HepG2 (cell line): Measurements from ENCODE around the gene PLS1. TPM values are rescaled to one million over a fixed set of nuclear protein-coding genes. Genes with fewer than 3 reads are reported as not detected.
A peak's percentile ranks its signal among the peaks of the same experiment; 100 is the strongest.
"Not testable (repeated sequence)": the region's sequence is repeated elsewhere in the genome, so short reads cannot be mapped to it uniquely, and the experiment has no call there.

ENCODE experiments used
- ATAC-seq: fragments of 200-7000 bp; cut with Tn5 transposase; 3 replicates; pipeline ENCODE4 v1.9.1; 2020; ENCODE audit warnings: mild to moderate bottlenecking, moderate library complexity
- BruUV-seq: library from RNA; stranded (reverse); fragments of 400-500 nt; replicated peaks from 2 replicates; lab custom pipeline; 2021; lab: Mats Ljungman, UMichigan
- CTCF ChIA-PET: fragments of 300-600 bp; formaldehyde crosslinking; extraction: SDS; loops from one replicate; lab custom pipeline; 2021; ENCODE audit warnings: low total read pairs, inconsistent platforms, low intra/inter-chr PET ratio; lab: Yijun Ruan, JAX
- POLR2A ChIA-PET: fragments of 350-600 bp; sonication (Branson Sonifier 250); formaldehyde crosslinking; loops from one replicate; lab custom pipeline; 2020; ENCODE audit warnings: antibody characterized with exemption, inconsistent platforms; lab: Yijun Ruan, JAX
- DNase-seq: peaks from one replicate; pipeline ENCODE4 v3.0.0-alpha.2; 2015; ENCODE audit warnings: low spot score
- FAIRE-seq: peaks from 3 replicates; lab custom pipeline; 2011; peaks lifted over from hg19 to GRCh38; lab: Jason Lieb, UNC
- H2AFZ ChIP-seq: one replicate; pipeline ENCODE4 v1.6.1; 2011; ENCODE audit warnings: low read length, inconsistent platforms
- H3K27ac ChIP-seq: fragments of 300-600 bp; 3 replicates; pipeline ENCODE4 v1.8.0; 2011; ENCODE audit warnings: mixed run types, mild to moderate bottlenecking, mixed read lengths, low read length, inconsistent platforms; ENCODE audit not compliant: insufficient read depth; ENCODE audit errors: extremely low read length
- H3K27me3 ChIP-seq, 2 experiments: fragments of 200-600 bp in 1 of 2; 2 replicates in 1 of 2; 3 replicates in 1 of 2; pipeline versions ENCODE4 v1.6.0 to v1.8.0; 2011; ENCODE audit warnings: low read length in 2 of 2, mild to moderate bottlenecking in 2 of 2, moderate library complexity in 2 of 2, inconsistent platforms in 1 of 2; ENCODE audit not compliant: insufficient read depth in 2 of 2, control insufficient read depth in 1 of 2
- H3K36me3 ChIP-seq, 2 experiments: fragments of 200-600 bp in 1 of 2; replicated peaks in 1 of 2; 2 replicates in 1 of 2; 3 replicates in 1 of 2; pipeline versions ENCODE4 v1.5.1 to v1.8.0; 2011; ENCODE audit warnings: low read length in 2 of 2, inconsistent platforms in 1 of 2; ENCODE audit not compliant: insufficient read depth in 2 of 2, control insufficient read depth in 1 of 2
- H3K4me1 ChIP-seq: 2 replicates; pipeline ENCODE4 v1.5.1; 2012; ENCODE audit warnings: low read length, inconsistent platforms; ENCODE audit not compliant: insufficient read depth
- H3K4me2 ChIP-seq: 2 replicates; pipeline ENCODE4 v1.6.0; 2011; ENCODE audit warnings: low read depth, low read length, inconsistent platforms
- H3K4me3 ChIP-seq, 3 experiments: fragments of 200-600 bp in 1 of 3; sonication (generic), shearing (Covaris generic) in 1 of 3; replicated peaks in 1 of 3; 2 replicates each; pipeline ENCODE4 v1.5.1; 2011 to 2016; ENCODE audit warnings: low read length in 3 of 3, inconsistent platforms in 2 of 3, low read depth in 2 of 3, mild to moderate bottlenecking in 2 of 3, control low read depth in 1 of 3, mixed read lengths in 1 of 3; ENCODE audit not compliant: insufficient read depth in 1 of 3
- H3K79me2 ChIP-seq: one replicate; pipeline ENCODE4 v1.6.1; 2011; ENCODE audit warnings: low read length, inconsistent platforms; ENCODE audit not compliant: insufficient read depth
- H3K9ac ChIP-seq: 2 replicates; pipeline ENCODE4 v1.6.0; 2011; ENCODE audit warnings: mild to moderate bottlenecking, low read depth, low read length, inconsistent platforms; ENCODE audit not compliant: insufficient read depth
- H3K9me3 ChIP-seq: 2 replicates; pipeline ENCODE4 v1.5.1; 2012; ENCODE audit warnings: mild to moderate bottlenecking, low read length
- H4K20me1 ChIP-seq: 2 replicates; pipeline ENCODE4 v1.6.0; 2011; ENCODE audit warnings: inconsistent platforms, mild to moderate bottlenecking, low read length, moderate library complexity; ENCODE audit not compliant: insufficient read depth
- FOXP4 ChIP-seq: sonication (generic); formaldehyde crosslinking; IDR thresholded peaks from 2 replicates; pipeline ENCODE4 v1.4.0; 2020; ENCODE audit warnings: missing genetic modification reagents
- MED1 ChIP-seq: sonication (generic); formaldehyde crosslinking; IDR thresholded peaks from 2 replicates; pipeline ENCODE4 v1.4.0; 2020; ENCODE audit warnings: missing genetic modification reagents
- MIXL1 ChIP-seq: IDR thresholded peaks from 2 replicates; pipeline ENCODE4 v1.6.1; 2016
- NR2F6 ChIP-seq, 2 experiments: IDR thresholded peaks; 2 replicates each; pipeline ENCODE4 v1.6.1; 2016; ENCODE audit warnings: antibody characterized with exemption in 1 of 2, mild to moderate bottlenecking in 1 of 2
- POGZ ChIP-seq: sonication (generic); formaldehyde crosslinking; IDR thresholded peaks from 2 replicates; pipeline ENCODE4 v1.4.0; 2020; ENCODE audit warnings: mild to moderate bottlenecking, missing genetic modification reagents
- PPARG ChIP-seq: conservative IDR thresholded peaks from 2 replicates; pipeline ENCODE4 v1.6.1; 2016; ENCODE audit warnings: missing biosample characterization, missing genetic modification reagents
- RARA ChIP-seq: IDR thresholded peaks from 2 replicates; pipeline ENCODE4 v1.6.1; 2016; ENCODE audit warnings: missing genetic modification reagents, missing compliant biosample characterization
- RXRB ChIP-seq: IDR thresholded peaks from 2 replicates; pipeline ENCODE4 v1.6.1; 2016; ENCODE audit warnings: borderline replicate concordance, missing genetic modification reagents, missing compliant biosample characterization
- SOX6 ChIP-seq, 2 experiments: fragments of 450-650 bp in 1 of 2; sonication (generic) in 1 of 2; formaldehyde crosslinking in 1 of 2; IDR thresholded peaks; 2 replicates each; pipeline versions ENCODE4 v1.4.0 to v1.6.1; 2017 to 2020; ENCODE audit warnings: antibody characterized with exemption in 1 of 2, mild to moderate bottlenecking in 1 of 2, missing genetic modification reagents in 1 of 2
- ZHX2 ChIP-seq, 2 experiments: sonication (generic) in 1 of 2; formaldehyde crosslinking in 1 of 2; IDR thresholded peaks; 2 replicates each; pipeline versions ENCODE4 v1.6.1 to v1.9.0; 2014 to 2022; ENCODE audit warnings: antibody characterized with exemption in 1 of 2, borderline replicate concordance in 1 of 2, inconsistent platforms in 1 of 2, low read depth in 1 of 2, missing genetic modification reagents in 1 of 2
- ZMYM2 ChIP-seq: sonication (generic); formaldehyde crosslinking; IDR thresholded peaks from 2 replicates; pipeline ENCODE4 v1.8.0; 2022; ENCODE audit warnings: mild to moderate bottlenecking, missing genetic modification reagents
- WGBS: methylation state at CpG from one replicate; pipeline ENCODE4 v1.1.6; 2017; ENCODE audit warnings: low lambda C conversion rate; 5-methylcytosine and 5-hydroxymethylcytosine counted together
- in situ Hi-C: cut with HindIII; loops from 2 replicates; pipeline ENCODE4 v1.10.0; 2017; ENCODE audit warnings: low pct_unique_long_range_greater_than_20kb; ENCODE audit not compliant: extremely low pct_ligation_motif_present
- intact Hi-C: fragments of 100-400 bp; cut with micrococcal nuclease; formaldehyde crosslinking; loops from one replicate; pipeline ENCODE4 v1.10.0; 2022; ENCODE audit not compliant: unreplicated experiment
- polyA plus RNA-seq, 8 experiments: library from polyadenylated mRNA; depleted of rRNA in 3 of 8; stranded (reverse) in 7 of 8; unstranded in 1 of 8; fragments of >200 nt; fragmentation: Illumina TruSeq in 4 of 8; extraction: Trizol in 4 of 8; gene quantifications; 2 replicates each; pipeline versions ENCODE4 v1.2.1 to v1.2.3, GENCODE V29; 2011 to 2016; ENCODE audit warnings: low read depth in 4 of 8, missing spikeins in 1 of 8, mixed read lengths in 1 of 8; ENCODE audit not compliant: insufficient read depth in 1 of 8
- total RNA-seq, 5 experiments: library from RNA; depleted of rRNA; stranded (reverse); fragments of >200 nt; fragmentation: Illumina TruSeq; extraction: Trizol; gene quantifications; 2 replicates each; pipeline ENCODE4 v1.2.3, GENCODE V29; 2016; ENCODE audit warnings: low read depth in 1 of 5
- TF ChIP-seq, protein P1 (sequence below): sonication (generic); formaldehyde crosslinking; conservative IDR thresholded peaks from 2 replicates; pipeline ENCODE4 v1.4.0; 2020; ENCODE audit warnings: mild to moderate bottlenecking, missing genetic modification reagents, moderate library complexity

PLS1 gene
- total and polyA plus RNA-seq, 2 of the 13 experiments (the other 11 are each of a cell fraction or from before 2014, with no cell fraction given) = 11.2 to 21.1 TPM

- CTCF ChIA-PET; TF ChIP-seq SOX6 (IDR thresholded peaks at IDR 0.05); NR2F6 (IDR thresholded peaks at IDR 0.05); ZHX2 (IDR thresholded peaks at IDR 0.05; ENCODE audit: low read depth): not testable (repeated sequence)
- peak; percentile 84 for TF ChIP-seq RARA (CRISPR knock-in tag)
- peak; percentile 40; the same call in 1 of the 2 replicates for TF ChIP-seq MIXL1 (CRISPR knock-in tag)
- TF ChIP-seq RXRB = peak; percentile 84; the same call in 1 of the 2 replicates
- peak; percentile 81 for TF ChIP-seq SOX6 (CRISPR knock-in tag; IDR thresholded peaks at IDR 0.05)
- peak; percentile 74 for TF ChIP-seq NR2F6 (CRISPR knock-in tag; IDR thresholded peaks at IDR 0.05)
- TF ChIP-seq, protein P1, sequence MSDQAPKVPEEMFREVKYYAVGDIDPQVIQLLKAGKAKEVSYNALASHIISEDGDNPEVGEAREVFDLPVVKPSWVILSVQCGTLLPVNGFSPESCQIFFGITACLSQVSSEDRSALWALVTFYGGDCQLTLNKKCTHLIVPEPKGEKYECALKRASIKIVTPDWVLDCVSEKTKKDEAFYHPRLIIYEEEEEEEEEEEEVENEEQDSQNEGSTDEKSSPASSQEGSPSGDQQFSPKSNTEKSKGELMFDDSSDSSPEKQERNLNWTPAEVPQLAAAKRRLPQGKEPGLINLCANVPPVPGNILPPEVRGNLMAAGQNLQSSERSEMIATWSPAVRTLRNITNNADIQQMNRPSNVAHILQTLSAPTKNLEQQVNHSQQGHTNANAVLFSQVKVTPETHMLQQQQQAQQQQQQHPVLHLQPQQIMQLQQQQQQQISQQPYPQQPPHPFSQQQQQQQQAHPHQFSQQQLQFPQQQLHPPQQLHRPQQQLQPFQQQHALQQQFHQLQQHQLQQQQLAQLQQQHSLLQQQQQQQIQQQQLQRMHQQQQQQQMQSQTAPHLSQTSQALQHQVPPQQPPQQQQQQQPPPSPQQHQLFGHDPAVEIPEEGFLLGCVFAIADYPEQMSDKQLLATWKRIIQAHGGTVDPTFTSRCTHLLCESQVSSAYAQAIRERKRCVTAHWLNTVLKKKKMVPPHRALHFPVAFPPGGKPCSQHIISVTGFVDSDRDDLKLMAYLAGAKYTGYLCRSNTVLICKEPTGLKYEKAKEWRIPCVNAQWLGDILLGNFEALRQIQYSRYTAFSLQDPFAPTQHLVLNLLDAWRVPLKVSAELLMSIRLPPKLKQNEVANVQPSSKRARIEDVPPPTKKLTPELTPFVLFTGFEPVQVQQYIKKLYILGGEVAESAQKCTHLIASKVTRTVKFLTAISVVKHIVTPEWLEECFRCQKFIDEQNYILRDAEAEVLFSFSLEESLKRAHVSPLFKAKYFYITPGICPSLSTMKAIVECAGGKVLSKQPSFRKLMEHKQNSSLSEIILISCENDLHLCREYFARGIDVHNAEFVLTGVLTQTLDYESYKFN = peak; percentile 77
- TF ChIP-seq FOXP4 (CRISPR knock-in tag) = peak; percentile 56
- peak; percentile 46; the same call in 1 of the 2 replicates for TF ChIP-seq PPARG (CRISPR knock-in tag)
- TF ChIP-seq MED1 (CRISPR knock-in tag) = peak; percentile 73
- 0 out of 2 replicates have a peak, but pooled peaks have one; percentile 21 for TF ChIP-seq ZHX2 (CRISPR knock-in tag; IDR thresholded peaks at IDR 0.05; ENCODE audit: borderline replicate concordance)
- peak; percentile 48; the same call in 1 of the 2 replicates for TF ChIP-seq POGZ (CRISPR knock-in tag)
- 0 out of 2 replicates have a peak, but pooled peaks have one; percentile 17 for TF ChIP-seq ZMYM2
Observed at GRCh38 chr3:142752605-142753004, 156.4 kb downstream of the PLS1 start.

More at GRCh38 chr3:142752605-142753004, 156.4 kb downstream of the PLS1 start:
- H3K4me1 ChIP-seq = peaks cover 22% of the 10 kb centered on the region
- H3K79me2 ChIP-seq, H3K27ac ChIP-seq, BruUV-seq, H3K9me3 ChIP-seq, H3K36me3 ChIP-seq, intact Hi-C loops, H3K9ac ChIP-seq, POLR2A ChIA-PET, H4K20me1 ChIP-seq, H3K4me2 ChIP-seq, FAIRE-seq, H2AFZ ChIP-seq, H3K4me3 ChIP-seq, H3K27me3 ChIP-seq, in situ Hi-C loops, ATAC-seq: not testable (repeated sequence)
- DNase-seq = peak; percentile 6
- 6% methylated on average over 4 of the region's 4 CpGs for WGBS
